NB4 (cell line): ENCODE measurements around the gene SLX9.

ENCODE experiments used
- DNase-seq: peaks from one replicate; pipeline ENCODE4 v3.0.0; 2010; ENCODE audit warnings: low read depth
- H3K4me3 ChIP-seq: one replicate; pipeline ENCODE4 v1.5.1; 2011; ENCODE audit warnings: mild to moderate bottlenecking, low read depth, low read length, moderate library complexity
- MYC ChIP-seq: IDR thresholded peaks from 2 replicates; pipeline ENCODE4 v1.6.1; 2011; ENCODE audit warnings: low read depth, low read length
- POLR2A ChIP-seq: IDR thresholded peaks from 2 replicates; pipeline ENCODE4 v1.6.1; 2011; ENCODE audit warnings: mild to moderate bottlenecking; ENCODE audit not compliant: insufficient read length; ENCODE audit errors: extremely low read depth
- TF ChIP-seq, protein P1 (sequence below): IDR thresholded peaks from one replicate; pipeline ENCODE4 v1.5.1; 2012; ENCODE audit warnings: low read depth, low read length
- TF ChIP-seq, protein P2 (sequence below): IDR thresholded peaks from 2 replicates; pipeline ENCODE4 v1.6.1; 2011; ENCODE audit warnings: low read depth, low read length

Gene SLX9

DNA sequence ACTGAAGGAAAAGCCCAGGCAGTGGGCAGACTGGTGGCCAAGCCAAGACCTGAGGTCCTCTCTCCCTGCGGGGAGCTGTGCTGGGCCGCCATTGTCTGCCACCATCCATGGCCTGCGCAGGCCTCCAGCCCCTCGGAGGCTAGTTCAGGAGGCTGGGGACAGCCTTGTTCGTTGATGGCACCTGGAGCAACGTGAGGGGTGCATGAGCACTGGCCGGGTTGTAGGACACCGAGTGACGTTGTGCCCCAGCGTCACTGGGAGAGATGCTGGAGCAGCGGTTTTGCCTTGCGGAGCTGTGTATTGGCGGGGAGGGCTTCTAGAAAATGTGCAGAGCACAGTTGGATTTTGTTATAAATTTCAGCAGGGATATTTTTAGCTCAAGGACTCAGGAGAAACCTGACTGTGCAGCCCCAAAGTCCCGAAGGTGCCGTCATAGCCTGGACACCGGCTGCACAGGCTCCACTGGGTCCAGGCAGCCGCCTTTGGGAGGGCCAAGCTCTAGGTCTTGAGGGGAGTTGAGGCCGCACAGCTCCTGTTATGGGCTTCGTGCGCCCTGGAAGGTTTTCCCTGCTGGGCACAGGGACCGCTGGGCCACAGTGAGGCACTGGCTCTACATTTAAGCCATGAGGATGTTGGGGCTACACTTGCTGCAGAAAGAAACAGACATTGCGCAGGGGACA is 86.4 kb downstream of the SLX9 start:
- TF ChIP-seq POLR2A (no peak), MYC (no peak)
- TF ChIP-seq, protein P1, sequence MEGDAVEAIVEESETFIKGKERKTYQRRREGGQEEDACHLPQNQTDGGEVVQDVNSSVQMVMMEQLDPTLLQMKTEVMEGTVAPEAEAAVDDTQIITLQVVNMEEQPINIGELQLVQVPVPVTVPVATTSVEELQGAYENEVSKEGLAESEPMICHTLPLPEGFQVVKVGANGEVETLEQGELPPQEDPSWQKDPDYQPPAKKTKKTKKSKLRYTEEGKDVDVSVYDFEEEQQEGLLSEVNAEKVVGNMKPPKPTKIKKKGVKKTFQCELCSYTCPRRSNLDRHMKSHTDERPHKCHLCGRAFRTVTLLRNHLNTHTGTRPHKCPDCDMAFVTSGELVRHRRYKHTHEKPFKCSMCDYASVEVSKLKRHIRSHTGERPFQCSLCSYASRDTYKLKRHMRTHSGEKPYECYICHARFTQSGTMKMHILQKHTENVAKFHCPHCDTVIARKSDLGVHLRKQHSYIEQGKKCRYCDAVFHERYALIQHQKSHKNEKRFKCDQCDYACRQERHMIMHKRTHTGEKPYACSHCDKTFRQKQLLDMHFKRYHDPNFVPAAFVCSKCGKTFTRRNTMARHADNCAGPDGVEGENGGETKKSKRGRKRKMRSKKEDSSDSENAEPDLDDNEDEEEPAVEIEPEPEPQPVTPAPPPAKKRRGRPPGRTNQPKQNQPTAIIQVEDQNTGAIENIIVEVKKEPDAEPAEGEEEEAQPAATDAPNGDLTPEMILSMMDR, result no peak
- TF ChIP-seq, protein P2, sequence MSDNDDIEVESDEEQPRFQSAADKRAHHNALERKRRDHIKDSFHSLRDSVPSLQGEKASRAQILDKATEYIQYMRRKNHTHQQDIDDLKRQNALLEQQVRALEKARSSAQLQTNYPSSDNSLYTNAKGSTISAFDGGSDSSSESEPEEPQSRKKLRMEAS, result no peak
- no peak for DNase-seq
- no peak overlapping the region for H3K4me3 ChIP-seq
